Activated CD8-positive, alpha-beta memory T cell treated with anti-CD3 and anti-CD28 coated beads, Interleukin-2, amount 10 ng/mL, durations not matched to agents 7 days and 5 days (primary cell): ENCODE data around the gene POTEF. TPM values are rescaled to one million over a fixed set of nuclear protein-coding genes. Genes with fewer than 3 reads are reported as not detected.
A peak's percentile ranks its signal among the peaks of the same experiment; 100 is the strongest.
"Not testable (repeated sequence)": the region's sequence is repeated elsewhere in the genome, so short reads cannot be mapped to it uniquely, and the experiment has no call there.

ENCODE experiments used
- ATAC-seq: fragments of 150-1000 bp; cut with Tn5 transposase; one replicate; pipeline ENCODE4 v1.10.0; 2021; ENCODE audit warnings: moderate library complexity
- CTCF ChIA-PET: fragments of 350-600 bp; sonication (Branson Sonifier 250); formaldehyde crosslinking; loops from one replicate; lab custom pipeline; 2021; ENCODE audit warnings: antibody characterized with exemption; lab: Charles Lee
- DNase-seq: peaks from one replicate; pipeline ENCODE4 v3.0.0-alpha.2; 2020
- H3K27ac Mint-ChIP-seq: one replicate; pipeline ENCODE4 v1.8.0; 2021; ENCODE audit warnings: mild to moderate bottlenecking, mixed read lengths
- H3K27me3 Mint-ChIP-seq: one replicate; pipeline ENCODE4 v1.8.0; 2021; ENCODE audit warnings: mixed read lengths
- H3K36me3 Mint-ChIP-seq: one replicate; pipeline ENCODE4 v1.8.0; 2021; ENCODE audit warnings: mild to moderate bottlenecking, mixed read lengths
- H3K4me1 Mint-ChIP-seq: one replicate; pipeline ENCODE4 v1.8.0; 2021; ENCODE audit warnings: mixed read lengths
- H3K4me3 Mint-ChIP-seq: one replicate; pipeline ENCODE4 v1.8.0; 2021; ENCODE audit warnings: mild to moderate bottlenecking, moderate library complexity, mixed read lengths
- H3K9me3 Mint-ChIP-seq: one replicate; pipeline ENCODE4 v1.8.0; 2022; ENCODE audit warnings: low read depth, mixed read lengths
- total RNA-seq, 2 experiments: library from RNA; stranded (reverse); gene quantifications; one replicate each; pipeline ENCODE4 v1.2.3, GENCODE V29; 2021

Gene POTEF
- total RNA-seq, 2 experiments from 2014 or later, result not detected

- DNase-seq, H3K27me3 Mint-ChIP-seq, H3K9me3 Mint-ChIP-seq, CTCF ChIA-PET, H3K4me3 Mint-ChIP-seq: not testable (repeated sequence)
- H3K36me3 Mint-ChIP-seq, result peaks cover 11% of the 10 kb centered on the region
- peaks cover 27% of the 10 kb centered on the region for H3K4me1 Mint-ChIP-seq
- ATAC-seq, result peak; percentile 11
- H3K27ac Mint-ChIP-seq, result peak overlapping the region; percentile 81
Observed at GRCh38 chr2:130157354-130157753, 28.3 kb upstream of the POTEF start.

GRCh38 chr2:130156624-130157004 lies 27.6 kb upstream of the POTEF start:
- ATAC-seq (no peak), DNase-seq (no peak)
- H3K36me3 Mint-ChIP-seq, result peaks cover 11% of the 10 kb centered on the region
- peaks cover 27% of the 10 kb centered on the region for H3K4me1 Mint-ChIP-seq
- CTCF ChIA-PET, result interaction anchor here (1.2 to 1.4 kb wide), 2 partner anchors 174 to 176 kb away, joined by 5 to 8 read pairs; no protein-coding TSS in a partner anchor
- no peaks in the 10 kb centered on the region for H3K9me3 Mint-ChIP-seq
- H3K4me3 Mint-ChIP-seq, result no peak overlapping the region
- H3K27me3 Mint-ChIP-seq, result no peaks in the 10 kb centered on the region
- peak overlapping the region; percentile 62 for H3K27ac Mint-ChIP-seq

GRCh38 chr2:130155956-130156623 lies 27.1 kb upstream of the POTEF start:
- ATAC-seq (peak; percentile 48), DNase-seq (peak; percentile 54)
- H3K4me1 Mint-ChIP-seq, result peaks cover 27% of the 10 kb centered on the region
- H3K36me3 Mint-ChIP-seq, H3K4me3 Mint-ChIP-seq, H3K9me3 Mint-ChIP-seq, H3K27me3 Mint-ChIP-seq, H3K27ac Mint-ChIP-seq: not testable (repeated sequence)
- CTCF ChIA-PET, result interaction anchor here (0.6 to 1.4 kb wide), 3 partner anchors 9 to 177 kb away, joined by 3 to 8 read pairs (median 5); no protein-coding TSS in a partner anchor

GRCh38 chr2:130154773-130155765 lies 26.0 kb upstream of the POTEF start:
- Mint-ChIP-seq H3K4me3 (no peak overlapping the region), H3K27me3 (no peaks in the 10 kb centered on the region), H3K4me1 (peaks cover 24% of the 10 kb centered on the region), H3K9me3 (no peaks in the 10 kb centered on the region), H3K27ac (no peak overlapping the region), H3K36me3 (peaks cover 6% of the 10 kb centered on the region)
- ATAC-seq (no peak), DNase-seq (no peak)
- CTCF ChIA-PET, result interaction anchor here (0.6 to 1.4 kb wide), 3 partner anchors 8 to 178 kb away, joined by 3 to 8 read pairs (median 5); no protein-coding TSS in a partner anchor

- peaks cover 19% of the 10 kb centered on the region for H3K4me1 Mint-ChIP-seq
- DNase-seq, H3K27ac Mint-ChIP-seq, ATAC-seq, CTCF ChIA-PET, H3K4me3 Mint-ChIP-seq, H3K9me3 Mint-ChIP-seq, H3K27me3 Mint-ChIP-seq, H3K36me3 Mint-ChIP-seq: not testable (repeated sequence)
Observed at GRCh38 chr2:130154423-130154770, 25.4 kb upstream of the POTEF start.

- H3K27me3 Mint-ChIP-seq, H3K4me3 Mint-ChIP-seq, DNase-seq, H3K27ac Mint-ChIP-seq, CTCF ChIA-PET, H3K9me3 Mint-ChIP-seq, ATAC-seq, H3K36me3 Mint-ChIP-seq: not testable (repeated sequence)
- peaks cover 18% of the 10 kb centered on the region for H3K4me1 Mint-ChIP-seq
Observed at GRCh38 chr2:130153721-130154422, 24.9 kb upstream of the POTEF start.

GRCh38 chr2:130152816-130153595 lies 24.0 kb upstream of the POTEF start:
- no peaks in the 10 kb centered on the region for H3K27me3 Mint-ChIP-seq
- CTCF ChIA-PET, result no interaction called here
- H3K27ac Mint-ChIP-seq, result no peak overlapping the region
- peaks cover 13% of the 10 kb centered on the region for H3K4me1 Mint-ChIP-seq
- ATAC-seq (no peak), DNase-seq (no peak)
- H3K9me3 Mint-ChIP-seq, result no peaks in the 10 kb centered on the region
- H3K36me3 Mint-ChIP-seq, result peaks cover 6% of the 10 kb centered on the region
- H3K4me3 Mint-ChIP-seq, result no peak overlapping the region

- H3K4me1 Mint-ChIP-seq, CTCF ChIA-PET, ATAC-seq, H3K27ac Mint-ChIP-seq, DNase-seq, H3K9me3 Mint-ChIP-seq, H3K27me3 Mint-ChIP-seq, H3K4me3 Mint-ChIP-seq, H3K36me3 Mint-ChIP-seq: not testable (repeated sequence)
Observed at GRCh38 chr2:130152136-130152815, 23.3 kb upstream of the POTEF start.

- H3K9me3 Mint-ChIP-seq, H3K36me3 Mint-ChIP-seq, CTCF ChIA-PET, ATAC-seq, H3K27ac Mint-ChIP-seq, H3K4me1 Mint-ChIP-seq, H3K27me3 Mint-ChIP-seq, DNase-seq, H3K4me3 Mint-ChIP-seq: not testable (repeated sequence)
Observed at GRCh38 chr2:130151145-130151512, 22.1 kb upstream of the POTEF start.

- Mint-ChIP-seq H3K9me3 (no peaks in the 10 kb centered on the region), H3K4me1 (peaks cover 4% of the 10 kb centered on the region), H3K27ac (no peak overlapping the region)
Observed at GRCh38 chr2:130150181-130151144, 21.4 kb upstream of the POTEF start.

GRCh38 chr2:130148515-130148914 lies 19.5 kb upstream of the POTEF start:
- H3K4me3 Mint-ChIP-seq, DNase-seq, ATAC-seq, H3K4me1 Mint-ChIP-seq, H3K9me3 Mint-ChIP-seq, CTCF ChIA-PET, H3K36me3 Mint-ChIP-seq, H3K27ac Mint-ChIP-seq, H3K27me3 Mint-ChIP-seq: not testable (repeated sequence)

More at GRCh38 chr2:130150181-130151144, 21.4 kb upstream of the POTEF start:
- ATAC-seq (no peak), DNase-seq (no peak)
- H3K36me3 Mint-ChIP-seq, result peaks cover 6% of the 10 kb centered on the region
- H3K27me3 Mint-ChIP-seq, result no peaks in the 10 kb centered on the region
- no peak overlapping the region for H3K4me3 Mint-ChIP-seq
- CTCF ChIA-PET, result no interaction called here
